ENCODE data around the gene SNX1.
"Not testable (repeated sequence)": the region's sequence is repeated elsewhere in the genome, so short reads cannot be mapped to it uniquely, and the experiment has no call there.

Gene SNX1

GRCh38 chr15:64112904-64113303, 17.1 kb downstream of the SNX1 start:
- DNase-seq (ENCODE audit: low read depth, low spot score), result no peak

DNA sequence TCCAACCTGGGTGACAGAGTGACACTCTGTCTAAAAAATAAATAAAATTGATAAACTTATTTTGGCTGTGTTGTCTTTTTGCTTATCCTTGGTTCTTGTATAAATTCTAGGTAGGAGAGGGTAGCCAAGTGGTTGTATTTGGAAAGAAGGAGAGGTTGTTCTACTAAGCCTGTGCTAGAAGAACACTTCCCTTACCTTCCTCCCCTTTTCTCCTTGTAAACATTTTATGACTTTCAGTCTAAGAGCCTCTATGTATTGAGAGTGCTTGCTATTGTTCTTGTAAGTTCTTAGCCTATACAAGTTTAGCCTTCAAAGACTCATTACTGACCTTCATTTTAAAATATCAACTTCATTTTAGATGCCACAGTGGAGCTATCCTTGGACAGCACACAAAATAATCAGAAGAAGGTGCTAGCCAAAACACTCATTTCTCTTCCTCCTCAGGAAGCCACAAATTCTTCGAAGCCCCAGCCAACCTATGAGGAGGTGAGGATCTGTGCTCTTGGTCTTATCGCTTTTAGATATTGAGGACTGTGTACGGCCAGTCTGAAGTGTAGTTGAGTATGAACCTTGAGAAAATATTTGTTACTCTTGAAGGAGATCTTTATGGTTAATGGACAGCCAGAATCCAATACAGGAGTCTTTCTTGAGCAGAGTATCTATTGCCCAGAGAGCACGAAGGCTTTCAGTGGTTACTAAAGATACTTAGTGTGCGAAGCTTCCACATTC, 22.1 kb downstream of the SNX1 start:
- DNase-seq (ENCODE audit: low read depth, low spot score), result no peak

DNA sequence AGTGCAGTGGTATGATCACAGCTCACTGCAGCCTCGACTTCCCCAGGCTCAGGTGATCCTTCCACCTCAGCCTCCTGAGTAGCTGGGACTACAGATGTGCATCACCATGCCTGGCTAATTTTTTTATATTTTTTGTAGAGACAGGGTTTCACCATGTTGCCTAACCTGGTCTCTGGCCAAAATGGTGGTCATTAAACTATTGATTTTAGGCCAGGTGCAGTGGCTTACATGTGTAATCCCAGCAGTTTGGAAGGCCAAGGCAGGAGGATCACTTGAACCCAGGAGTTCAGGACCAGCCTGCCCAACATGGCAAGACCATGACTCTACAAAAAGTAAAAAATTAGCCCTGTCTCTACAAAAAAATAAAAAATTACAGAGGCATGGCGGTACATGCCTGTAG, 24.5 kb downstream of the SNX1 start:
- not testable (repeated sequence) for DNase-seq (ENCODE audit: low read depth, low spot score)

DNA sequence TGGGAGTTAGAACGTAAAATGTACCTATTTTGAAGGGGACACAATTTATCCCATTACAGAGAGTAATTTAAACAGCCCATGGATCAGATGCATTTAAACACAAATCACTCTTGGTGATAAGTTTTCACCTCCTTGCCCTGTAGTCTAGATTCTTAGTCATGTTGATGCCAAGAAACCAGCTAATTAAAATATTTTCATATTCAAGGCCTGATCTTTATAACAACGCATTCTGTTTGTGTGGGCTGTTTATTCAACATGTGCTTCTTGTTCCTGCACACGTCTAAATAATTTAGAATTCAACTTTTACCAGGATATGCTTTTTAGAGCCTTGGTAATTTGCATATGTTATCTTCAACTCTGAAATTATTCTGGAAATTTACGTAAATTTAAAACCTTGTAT, 25.8 kb downstream of the SNX1 start:
- no peak for DNase-seq (ENCODE audit: low read depth, low spot score)

GRCh38 chr15:64122444-64122843, 26.7 kb downstream of the SNX1 start:
- no peak for DNase-seq (ENCODE audit: low read depth, low spot score)

DNA sequence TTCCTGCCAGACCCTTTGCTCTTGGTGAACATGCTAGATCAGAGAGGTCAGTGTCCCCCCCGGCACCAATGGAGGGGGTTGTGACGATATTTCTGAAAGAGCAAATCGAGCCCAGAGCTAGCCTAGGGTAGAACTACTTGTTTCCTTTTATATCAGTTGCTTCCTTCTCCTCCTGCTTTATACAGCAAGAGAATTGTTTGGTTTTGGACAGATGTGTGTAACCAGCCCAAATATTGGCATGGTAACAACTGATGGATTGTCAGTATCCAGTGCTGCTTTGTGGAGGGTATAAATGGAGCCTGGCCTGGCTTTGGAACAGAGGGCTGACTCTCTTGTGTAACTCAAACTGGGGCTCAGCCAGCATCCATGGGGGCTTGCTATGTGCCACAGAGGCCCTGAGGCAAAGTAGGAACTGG, 27.2 kb downstream of the SNX1 start:
- no peak for DNase-seq (ENCODE audit: low read depth, low spot score)

DNA sequence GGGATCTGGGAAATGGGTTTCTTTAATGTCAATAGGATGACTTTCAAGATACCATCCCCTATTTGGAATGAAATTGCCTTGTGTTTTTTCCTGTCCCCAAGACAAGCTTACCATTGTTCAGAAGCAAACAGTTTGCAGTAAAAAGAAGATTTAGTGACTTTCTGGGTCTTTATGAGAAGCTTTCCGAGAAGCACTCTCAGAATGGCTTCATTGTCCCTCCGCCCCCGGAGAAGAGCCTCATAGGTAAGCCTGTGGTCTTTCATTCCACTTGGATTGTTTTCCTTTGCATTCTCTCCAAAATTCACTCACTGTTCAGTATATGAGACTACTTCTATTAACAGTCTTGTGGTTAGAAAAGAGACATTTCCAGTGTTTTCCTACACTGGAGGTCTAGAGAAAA, 30.2 kb downstream of the SNX1 start:
- no peak for DNase-seq (ENCODE audit: low read depth, low spot score)

- DNase-seq (ENCODE audit: low read depth, low spot score), result no peak
Measured at GRCh38 chr15:64127521-64128270, 31.9 kb downstream of the SNX1 start.

- no peak for DNase-seq (ENCODE audit: low read depth, low spot score)
Measured at GRCh38 chr15:64130159-64130558, 34.4 kb downstream of the SNX1 start.

DNA sequence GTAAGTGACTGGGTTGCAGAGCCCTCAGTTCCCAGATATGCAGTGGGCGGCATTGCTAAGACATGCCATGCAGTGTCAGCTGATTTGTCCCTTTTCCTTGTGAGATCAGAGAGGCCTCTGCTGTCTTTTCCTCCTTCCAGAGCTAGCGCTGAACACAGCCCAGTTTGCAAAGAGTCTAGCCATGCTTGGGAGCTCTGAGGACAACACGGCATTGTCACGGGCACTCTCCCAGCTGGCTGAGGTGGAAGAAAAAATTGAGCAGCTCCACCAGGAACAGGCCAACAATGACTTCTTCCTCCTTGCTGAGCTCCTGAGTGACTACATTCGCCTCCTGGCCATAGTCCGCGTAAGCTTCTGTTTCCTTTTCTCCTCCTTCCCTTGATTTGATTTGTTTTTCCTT, 35.8 kb downstream of the SNX1 start:
- DNase-seq (ENCODE audit: low read depth, low spot score), result no peak

DNA sequence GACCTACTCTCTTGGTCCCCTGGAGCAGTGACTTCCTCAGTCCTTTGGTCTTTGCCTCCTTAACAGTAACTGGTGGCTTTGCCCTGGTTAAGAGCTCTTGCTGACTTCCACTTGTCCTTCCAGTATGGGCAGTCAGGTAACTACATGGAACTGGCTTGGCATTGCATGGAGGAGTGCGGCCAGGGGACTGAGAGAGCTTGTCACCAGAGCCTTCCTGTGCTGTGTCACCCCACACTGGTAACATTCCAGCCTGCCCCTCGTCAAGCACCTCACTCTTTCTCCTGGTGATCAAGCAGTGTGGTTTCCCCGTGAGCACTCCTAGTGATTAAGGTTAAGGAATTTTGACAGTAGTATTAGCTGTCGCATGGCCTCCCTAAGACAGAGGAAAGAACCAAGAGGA, 36.4 kb downstream of the SNX1 start:
- DNase-seq (ENCODE audit: low read depth, low spot score), result no peak

- no peak for DNase-seq (ENCODE audit: low read depth, low spot score)
Measured at GRCh38 chr15:64133623-64134344, 38.0 kb downstream of the SNX1 start.

DNA sequence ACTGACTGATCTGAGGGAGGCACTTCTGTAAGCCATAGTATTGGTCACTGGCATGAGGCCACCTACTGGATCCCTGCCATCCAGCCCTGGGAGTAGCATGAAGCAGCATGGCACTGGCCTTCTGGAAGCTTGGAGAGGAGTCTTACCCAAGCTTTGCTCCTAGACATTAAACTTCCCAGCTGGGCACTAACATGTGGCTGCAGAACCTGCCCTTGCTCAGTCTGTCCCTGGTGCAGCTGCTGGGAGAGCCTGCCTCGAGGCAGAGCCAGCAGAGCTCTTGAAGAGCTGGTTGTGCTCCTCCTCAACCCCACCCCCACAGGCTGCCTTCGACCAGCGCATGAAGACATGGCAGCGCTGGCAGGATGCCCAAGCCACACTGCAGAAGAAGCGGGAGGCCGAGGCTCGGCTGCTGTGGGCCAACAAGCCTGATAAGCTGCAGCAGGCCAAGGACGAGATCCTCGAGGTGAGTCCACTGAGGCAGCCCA, 38.6 kb downstream of the SNX1 start:
- DNase-seq (ENCODE audit: low read depth, low spot score), result no peak

GRCh38 chr15:64136347-64136746, 40.6 kb downstream of the SNX1 start:
- DNase-seq (ENCODE audit: low read depth, low spot score), result no peak

DNA sequence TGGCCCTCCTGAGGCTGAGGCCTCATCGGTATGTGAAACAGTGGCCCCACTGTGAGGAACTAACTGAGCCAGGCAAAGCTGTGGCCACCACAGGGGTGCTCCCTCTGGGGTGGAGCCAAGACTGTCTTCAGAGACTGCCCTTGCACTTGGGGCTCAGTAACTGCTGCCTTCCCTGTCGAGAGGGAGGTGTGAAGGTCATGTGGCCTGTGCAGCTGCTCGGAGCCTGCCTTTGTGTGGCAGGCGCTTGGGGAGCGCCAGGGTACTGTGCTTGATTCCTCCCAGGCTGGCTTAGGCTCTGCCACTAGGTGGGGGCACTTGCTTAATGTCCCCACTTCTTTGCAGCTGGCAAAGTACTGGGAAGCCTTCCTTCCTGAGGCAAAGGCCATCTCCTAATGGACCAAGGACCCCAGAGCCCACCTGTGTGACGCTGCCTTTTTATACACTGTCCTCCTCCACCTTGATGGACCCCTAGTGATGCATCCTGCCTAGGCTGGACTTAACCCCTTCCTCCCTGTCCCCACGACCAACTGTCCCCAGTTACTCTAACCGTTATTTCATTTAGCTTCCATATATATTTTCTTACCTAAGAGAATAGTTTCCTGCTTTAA, 41.5 kb downstream of the SNX1 start:
- no peak for DNase-seq (ENCODE audit: low read depth, low spot score)

GRCh38 chr15:64138331-64138941, 42.7 kb downstream of the SNX1 start:
- no peak for DNase-seq (ENCODE audit: low read depth, low spot score)

- DNase-seq (ENCODE audit: low read depth, low spot score), result no peak
Measured at GRCh38 chr15:64141798-64142512, 46.2 kb downstream of the SNX1 start.

GRCh38 chr15:64143276-64143675, 47.5 kb downstream of the SNX1 start:
- DNase-seq (ENCODE audit: low read depth, low spot score), result no peak

DNA sequence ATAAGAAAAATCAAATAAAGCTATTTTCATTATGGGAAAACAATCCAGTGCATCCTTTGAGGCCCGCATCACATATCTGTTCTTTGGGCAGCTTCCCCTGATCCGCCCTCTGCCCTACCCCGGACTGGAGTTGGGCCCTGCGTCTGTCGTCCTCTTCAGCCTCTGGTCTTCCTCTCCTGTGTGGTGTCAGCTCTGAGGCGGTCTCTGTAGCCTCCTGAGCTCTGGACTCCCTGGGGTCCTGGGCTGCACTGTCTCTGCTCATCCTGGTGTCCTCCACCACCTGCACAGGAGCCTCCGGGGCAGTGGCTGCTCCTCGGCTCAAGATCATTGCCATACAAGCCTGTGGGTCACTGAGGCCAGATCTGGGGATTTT, 48.4 kb downstream of the SNX1 start:
- no peak for DNase-seq (ENCODE audit: low read depth, low spot score)

- DNase-seq (ENCODE audit: low read depth, low spot score), result no peak
Measured at GRCh38 chr15:64144565-64145281, 48.9 kb downstream of the SNX1 start.
